Nephron (organoid): ENCODE data around the gene NAV2.
A peak's percentile ranks its signal among the peaks of the same experiment; 100 is the strongest.

ENCODE experiments used
- H3K27ac Mint-ChIP-seq, 3 experiments: 2 replicates each; pipeline ENCODE4 v1.8.0; 2020; ENCODE audit warnings: mixed read lengths in 3 of 3, mild to moderate bottlenecking in 2 of 3, moderate library complexity in 1 of 3
- H3K27me3 Mint-ChIP-seq: 2 replicates; pipeline ENCODE4 v1.8.0; 2021; ENCODE audit warnings: low read depth, mild to moderate bottlenecking, moderate library complexity, mixed read lengths
- H3K36me3 Mint-ChIP-seq: 2 replicates; pipeline ENCODE4 v1.8.0; 2020; ENCODE audit warnings: low read depth, mixed read lengths
- H3K4me1 Mint-ChIP-seq: 2 replicates; pipeline ENCODE4 v1.8.0; 2020; ENCODE audit warnings: mixed read lengths
- H3K4me3 Mint-ChIP-seq, 3 experiments: 2 replicates each; pipeline ENCODE4 v1.8.0; 2020; ENCODE audit warnings: mild to moderate bottlenecking in 3 of 3, mixed read lengths in 3 of 3, moderate library complexity in 2 of 3
- H3K9me3 Mint-ChIP-seq: 2 replicates; pipeline ENCODE4 v1.8.0; 2020; ENCODE audit warnings: mixed read lengths
- CTCF ChIP-seq, 3 experiments: fragments of 200-600 bp; sonication (generic); IDR thresholded peaks; one replicate each; pipeline ENCODE4 v1.5.0; 2021; ENCODE audit warnings: antibody characterized with exemption in 3 of 3; ENCODE audit not compliant: unreplicated experiment in 3 of 3

Gene NAV2

DNA sequence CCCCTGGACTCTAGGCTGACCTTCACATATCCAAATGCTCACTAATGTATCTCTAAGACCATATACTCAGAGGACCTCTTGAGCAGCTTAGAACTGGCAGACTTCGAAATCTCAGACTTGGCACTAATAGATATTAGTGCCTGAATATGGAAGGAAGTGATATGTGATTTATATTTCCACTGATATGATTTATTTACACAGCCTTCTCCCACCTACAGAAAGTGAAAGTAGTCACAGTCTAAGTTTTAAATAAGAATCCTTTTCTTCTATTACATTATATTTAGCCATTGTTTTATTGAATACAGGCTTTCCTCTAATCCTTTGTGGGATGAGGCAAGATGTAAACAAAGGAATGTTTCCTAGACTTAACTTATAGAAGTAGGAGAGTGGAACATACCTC, 6.7 kb upstream of the NAV2 start:
- peaks cover 6% of the 10 kb centered on the region for H3K27me3 Mint-ChIP-seq
- no peaks in the 10 kb centered on the region for H3K36me3 Mint-ChIP-seq
- no peak for TF ChIP-seq CTCF (IDR thresholded peaks at IDR 0.05; ENCODE audit: unreplicated experiment in 3 of 3)
- H3K9me3 Mint-ChIP-seq = no peaks in the 10 kb centered on the region
- no peak overlapping the region for H3K27ac Mint-ChIP-seq
- peaks cover 7% of the 10 kb centered on the region for H3K4me1 Mint-ChIP-seq
- H3K4me3 Mint-ChIP-seq = no peak overlapping the region

GRCh38 chr11:19711911-19712280, 741 bp upstream of the NAV2 start:
- Mint-ChIP-seq H3K27ac (peak overlapping the region; percentile 93 to 98 (median 98)), H3K27me3 (peaks cover 48% of the 10 kb centered on the region), H3K36me3 (no peaks in the 10 kb centered on the region), H3K9me3 (no peaks in the 10 kb centered on the region), H3K4me1 (peaks cover 38% of the 10 kb centered on the region), H3K4me3 (peak overlapping the region; percentile 94 to 99 (median 95))
- no peak for TF ChIP-seq CTCF (IDR thresholded peaks at IDR 0.05; ENCODE audit: unreplicated experiment in 3 of 3)

DNA sequence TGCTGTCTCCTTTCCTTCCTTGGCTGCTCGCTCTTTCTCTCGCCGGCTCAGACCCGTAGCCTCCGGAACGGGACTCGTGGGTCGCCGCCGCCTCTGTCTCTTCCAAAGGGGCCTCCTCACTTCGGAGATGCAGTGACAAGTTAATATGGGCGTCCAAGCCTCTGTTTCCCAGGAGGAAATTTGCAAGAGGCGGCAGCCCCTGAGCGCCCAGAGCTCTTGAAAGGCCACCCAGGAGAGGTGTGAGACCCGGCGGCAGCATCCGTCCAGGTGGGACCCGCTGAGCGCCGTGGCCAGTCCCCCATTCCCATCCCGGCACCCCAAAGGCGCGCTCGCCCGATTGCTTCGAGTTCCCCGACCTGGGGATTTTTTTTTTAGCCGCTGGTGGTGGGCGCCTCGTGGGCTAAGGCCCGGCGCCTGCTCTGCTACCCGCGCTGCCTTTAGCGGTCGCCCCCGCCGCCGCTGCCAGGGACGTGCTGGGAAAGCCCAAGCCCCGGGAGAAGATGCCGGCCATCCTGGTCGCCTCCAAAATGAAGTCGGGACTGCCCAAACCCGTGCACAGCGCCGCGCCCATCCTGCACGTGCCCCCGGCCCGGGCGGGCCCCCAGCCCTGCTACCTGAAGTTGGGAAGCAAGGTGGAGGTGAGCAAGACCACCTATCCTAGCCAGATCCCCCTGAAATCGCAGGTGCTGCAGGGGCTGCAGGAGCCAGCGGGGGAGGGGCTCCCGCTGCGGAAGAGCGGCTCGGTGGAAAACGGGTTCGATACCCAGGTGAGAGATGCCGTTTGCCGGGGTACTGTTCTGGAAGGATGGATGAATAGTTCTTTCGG, 772 bp downstream of the NAV2 start:
- no peak for TF ChIP-seq CTCF (IDR thresholded peaks at IDR 0.05; ENCODE audit: unreplicated experiment in 3 of 3)
- Mint-ChIP-seq H3K27ac (peak overlapping the region in 1 of 3 experiments; percentile 52), H3K4me1 (peaks cover 45% of the 10 kb centered on the region), H3K27me3 (peaks cover 51% of the 10 kb centered on the region), H3K36me3 (no peaks in the 10 kb centered on the region), H3K9me3 (no peaks in the 10 kb centered on the region), H3K4me3 (peak overlapping the region; percentile 88 to 90 (median 90))

DNA sequence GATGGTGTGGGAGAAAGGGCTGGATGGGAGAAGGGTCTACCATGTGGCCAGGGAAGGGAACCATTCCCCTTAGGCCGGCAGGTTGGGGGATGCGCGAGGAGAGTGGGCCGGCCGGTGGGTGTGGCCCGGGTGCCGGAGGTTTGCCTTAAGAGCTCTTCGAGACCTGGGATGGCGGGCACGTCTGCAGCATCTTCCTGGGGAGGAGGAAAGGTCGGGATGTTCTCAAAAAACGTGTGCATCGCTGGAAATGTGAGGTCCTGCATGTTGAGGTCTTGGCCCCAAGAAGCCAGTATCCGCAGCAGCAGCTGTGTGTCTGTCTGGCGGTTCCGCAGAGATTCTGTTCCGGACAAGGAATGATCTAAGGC, 1.4 kb downstream of the NAV2 start:
- H3K4me1 Mint-ChIP-seq = peaks cover 51% of the 10 kb centered on the region
- peak overlapping the region; percentile 83 to 90 (median 86) for H3K4me3 Mint-ChIP-seq
- H3K9me3 Mint-ChIP-seq = no peaks in the 10 kb centered on the region
- no peak for TF ChIP-seq CTCF (IDR thresholded peaks at IDR 0.05; ENCODE audit: unreplicated experiment in 3 of 3)
- peaks cover 51% of the 10 kb centered on the region for H3K27me3 Mint-ChIP-seq
- no peaks in the 10 kb centered on the region for H3K36me3 Mint-ChIP-seq
- peak overlapping the region in 1 of 3 experiments; percentile 64 for H3K27ac Mint-ChIP-seq

DNA sequence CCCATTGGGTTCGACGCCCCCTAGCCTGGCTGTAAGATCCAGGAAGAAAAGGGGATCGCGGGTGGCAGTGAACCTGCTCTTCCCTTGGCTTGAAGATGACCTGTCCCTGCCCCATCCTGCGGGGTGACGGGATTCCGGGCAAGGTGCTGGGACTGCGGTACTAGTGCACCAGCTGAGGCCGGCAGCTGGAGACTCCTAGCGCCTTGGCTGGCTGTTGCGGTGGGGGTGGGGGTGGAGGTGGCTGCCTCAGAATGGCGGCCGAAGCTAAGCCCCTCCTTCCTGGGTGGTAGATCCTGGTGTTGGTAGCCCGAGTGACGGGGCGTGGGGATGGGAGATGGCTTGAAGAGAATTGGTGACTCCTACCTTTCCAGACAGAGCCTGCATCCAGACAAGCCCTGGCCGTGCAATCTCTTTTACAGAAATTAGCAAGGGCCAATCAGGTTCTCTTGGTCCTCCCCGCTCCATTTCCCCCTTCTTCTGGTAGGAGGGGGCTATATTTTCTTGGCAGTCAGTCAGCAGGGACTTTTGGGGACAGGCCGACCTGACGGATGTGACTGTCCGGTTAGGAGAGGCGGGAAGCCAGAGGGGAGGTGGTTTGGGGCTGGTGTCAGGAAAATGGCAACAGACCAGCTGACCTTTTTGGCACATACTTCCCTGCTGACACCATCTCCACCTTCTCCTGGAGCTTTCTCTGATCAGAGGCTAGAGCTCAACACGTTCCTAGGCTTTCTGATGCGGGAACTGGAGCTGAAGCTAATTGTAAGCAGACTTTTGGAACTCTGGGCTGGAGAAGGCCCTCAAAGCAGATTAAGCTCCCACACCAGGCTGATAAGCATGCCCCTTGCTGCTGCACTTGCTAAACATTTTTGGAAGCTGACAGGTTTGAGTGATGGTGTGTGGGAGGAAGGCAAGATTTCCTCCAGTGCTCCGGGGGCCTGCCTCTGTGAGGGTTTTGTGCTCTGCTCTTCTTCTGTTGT, 2.0 kb downstream of the NAV2 start:
- peaks cover 52% of the 10 kb centered on the region for H3K4me1 Mint-ChIP-seq
- peak overlapping the region; percentile 83 to 90 (median 86) for H3K4me3 Mint-ChIP-seq
- H3K36me3 Mint-ChIP-seq = no peaks in the 10 kb centered on the region
- H3K9me3 Mint-ChIP-seq = no peaks in the 10 kb centered on the region
- TF ChIP-seq CTCF (IDR thresholded peaks at IDR 0.05; ENCODE audit: unreplicated experiment in 3 of 3) = no peak
- H3K27me3 Mint-ChIP-seq = peaks cover 51% of the 10 kb centered on the region
- peak overlapping the region in 1 of 3 experiments; percentile 64 for H3K27ac Mint-ChIP-seq
